ENCODE measurements around the gene PRR20G. TPM values are rescaled to one million over a fixed set of nuclear protein-coding genes. Genes with fewer than 3 reads are reported as not detected.

PRR20G gene
- total RNA-seq, 1 experiment from 2014 or later, result not detected

- Histone ChIP-seq H3K4me1 (no peaks in the 10 kb centered on the region), H3K4me3 (ENCODE audit: low read depth, low read length) (no peak overlapping the region), H3K9me3 (peaks cover 3% of the 10 kb centered on the region; the same call in 1 of the 2 replicates), H3K36me3 (ENCODE audit: control insufficient read depth, insufficient read depth, low read length) (no peaks in the 10 kb centered on the region), H3K27me3 (replicated peaks; ENCODE audit: control insufficient read depth, insufficient read depth, low read length) (no peaks in the 10 kb centered on the region)
- ChIA-PET CTCF (no interaction called here), POLR2A (no interaction called here)
- TF ChIP-seq, protein P1, sequence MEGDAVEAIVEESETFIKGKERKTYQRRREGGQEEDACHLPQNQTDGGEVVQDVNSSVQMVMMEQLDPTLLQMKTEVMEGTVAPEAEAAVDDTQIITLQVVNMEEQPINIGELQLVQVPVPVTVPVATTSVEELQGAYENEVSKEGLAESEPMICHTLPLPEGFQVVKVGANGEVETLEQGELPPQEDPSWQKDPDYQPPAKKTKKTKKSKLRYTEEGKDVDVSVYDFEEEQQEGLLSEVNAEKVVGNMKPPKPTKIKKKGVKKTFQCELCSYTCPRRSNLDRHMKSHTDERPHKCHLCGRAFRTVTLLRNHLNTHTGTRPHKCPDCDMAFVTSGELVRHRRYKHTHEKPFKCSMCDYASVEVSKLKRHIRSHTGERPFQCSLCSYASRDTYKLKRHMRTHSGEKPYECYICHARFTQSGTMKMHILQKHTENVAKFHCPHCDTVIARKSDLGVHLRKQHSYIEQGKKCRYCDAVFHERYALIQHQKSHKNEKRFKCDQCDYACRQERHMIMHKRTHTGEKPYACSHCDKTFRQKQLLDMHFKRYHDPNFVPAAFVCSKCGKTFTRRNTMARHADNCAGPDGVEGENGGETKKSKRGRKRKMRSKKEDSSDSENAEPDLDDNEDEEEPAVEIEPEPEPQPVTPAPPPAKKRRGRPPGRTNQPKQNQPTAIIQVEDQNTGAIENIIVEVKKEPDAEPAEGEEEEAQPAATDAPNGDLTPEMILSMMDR (IDR thresholded peaks at IDR 0.05; ENCODE audit: insufficient read depth in 1 of 2, low read depth in 1 of 2, low read length in 1 of 2, severe bottlenecking in 1 of 2, unreplicated experiment in 1 of 2), result no peak
- no peak for DNase-seq
- BruUV-seq (replicated peaks), result no TSS peak
- Mint-ChIP-seq H3K36me3 (ENCODE audit: insufficient read depth, unreplicated experiment) (no peaks in the 10 kb centered on the region), H3K4me3 (ENCODE audit: unreplicated experiment) (no peak overlapping the region), H3K4me1 (ENCODE audit: low read depth, unreplicated experiment) (no peaks in the 10 kb centered on the region), H3K9me3 (ENCODE audit: unreplicated experiment) (peaks cover 10% of the 10 kb centered on the region), H3K27me3 (ENCODE audit: insufficient read depth, unreplicated experiment) (peaks cover 6% of the 10 kb centered on the region), H3K27ac (ENCODE audit: unreplicated experiment) (no peak overlapping the region)
- intact Hi-C loops (cut with micrococcal nuclease; ENCODE audit: unreplicated experiment), result no loop called here
Observed at GRCh38 chr3:127235706-127236105, 52.1 kb downstream of the PRR20G start.

DNA sequence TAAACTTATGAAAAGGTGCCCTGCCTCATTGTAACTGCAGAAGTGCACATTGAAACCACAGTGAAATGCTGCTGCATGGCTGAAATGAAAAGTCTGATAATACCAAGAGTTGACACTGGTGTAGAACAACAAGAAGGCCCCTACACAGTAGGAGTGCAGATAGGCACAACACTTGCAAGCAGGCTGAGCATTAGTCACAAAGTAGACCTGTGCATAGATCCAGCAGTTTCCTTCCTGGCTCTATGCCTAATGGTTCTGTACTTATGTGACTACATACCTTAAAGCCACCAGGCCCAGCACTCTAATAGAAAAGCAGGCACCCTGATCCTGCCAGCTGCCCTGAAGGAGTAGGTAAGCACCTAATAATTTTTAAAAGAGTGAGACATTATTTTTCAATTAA, 53.1 kb downstream of the PRR20G start:
- TF ChIP-seq, protein P1 (IDR thresholded peaks at IDR 0.05; ENCODE audit: insufficient read depth in 1 of 2, low read depth in 1 of 2, low read length in 1 of 2, severe bottlenecking in 1 of 2, unreplicated experiment in 1 of 2), result no peak
- Mint-ChIP-seq H3K9me3 (ENCODE audit: unreplicated experiment) (peaks cover 12% of the 10 kb centered on the region), H3K4me1 (ENCODE audit: low read depth, unreplicated experiment) (no peaks in the 10 kb centered on the region), H3K27me3 (ENCODE audit: insufficient read depth, unreplicated experiment) (peaks cover 7% of the 10 kb centered on the region), H3K27ac (ENCODE audit: unreplicated experiment) (no peak overlapping the region), H3K4me3 (ENCODE audit: unreplicated experiment) (no peak overlapping the region), H3K36me3 (ENCODE audit: insufficient read depth, unreplicated experiment) (no peaks in the 10 kb centered on the region)
- Histone ChIP-seq H3K36me3 (ENCODE audit: control insufficient read depth, insufficient read depth, low read length) (no peaks in the 10 kb centered on the region), H3K27me3 (replicated peaks; ENCODE audit: control insufficient read depth, insufficient read depth, low read length) (no peaks in the 10 kb centered on the region), H3K4me3 (ENCODE audit: low read depth, low read length) (no peak overlapping the region), H3K9me3 (peaks cover 3% of the 10 kb centered on the region; the same call in 1 of the 2 replicates), H3K4me1 (no peaks in the 10 kb centered on the region)
- BruUV-seq (replicated peaks), result no TSS peak
- CTCF ChIA-PET, result no interaction called here
- DNase-seq, result no peak
- POLR2A ChIA-PET, result no interaction called here
- intact Hi-C loops (cut with micrococcal nuclease; ENCODE audit: unreplicated experiment), result no loop called here

Other genes starting within 250 kb of the PRR20G start
- gene PRR23E, start 94.9 kb downstream of the PRR20G start, total RNA-seq (2022), result not detected in 2 replicates

Data from Caco-2 (cell line).